Neural cell (in vitro differentiated cells): ENCODE data around the gene NKAIN2. TPM values are rescaled to one million over a fixed set of nuclear protein-coding genes. Genes with fewer than 3 reads are reported as not detected.

Experiments
- H2AFZ ChIP-seq: fragments of 200-600, 300-800 bp; sonication (generic), shearing (Covaris generic); 2 replicates; pipeline ENCODE4 v1.6.0; 2014; ENCODE audit warnings: low read depth, mild to moderate bottlenecking, antibody characterized with exemption, low read length, moderate library complexity
- H3F3A ChIP-seq: fragments of 200-600 bp; shearing (Covaris generic); 2 replicates; pipeline ENCODE4 v1.6.1; 2016; ENCODE audit warnings: mild to moderate bottlenecking, moderate library complexity, mixed read lengths, antibody characterized with exemption, low read length; ENCODE audit not compliant: insufficient read depth, poor library complexity, severe bottlenecking
- H3K27ac ChIP-seq: fragments of 200-600, 300-800 bp; sonication (generic), shearing (Covaris generic); 2 replicates; pipeline ENCODE4 v1.5.1; 2014; ENCODE audit warnings: mild to moderate bottlenecking, low read length, moderate library complexity
- H3K27me3 ChIP-seq: fragments of 300-800, 200-600 bp; sonication (generic), shearing (Covaris generic); 2 replicates; pipeline ENCODE4 v1.6.0; 2014; ENCODE audit warnings: mild to moderate bottlenecking, low read depth, low read length, moderate library complexity; ENCODE audit not compliant: insufficient read depth
- H3K36me3 ChIP-seq: fragments of 300-800, 200-600 bp; sonication (generic), shearing (Covaris generic); 2 replicates; pipeline ENCODE4 v1.5.1; 2014; ENCODE audit warnings: mild to moderate bottlenecking, antibody characterized with exemption, low read length, moderate library complexity; ENCODE audit not compliant: insufficient read depth
- H3K4me2 ChIP-seq: fragments of 300-800, 200-600 bp; sonication (generic), shearing (Covaris generic); 2 replicates; pipeline ENCODE4 v1.6.0; 2014; ENCODE audit warnings: mild to moderate bottlenecking, low read length
- H3K4me3 ChIP-seq: fragments of 300-800, 200-600 bp; sonication (generic), shearing (Covaris generic); 2 replicates; pipeline ENCODE4 v1.5.1; 2014; ENCODE audit warnings: mild to moderate bottlenecking, low read length, moderate library complexity
- H3K79me2 ChIP-seq: fragments of 200-600 bp; shearing (Covaris generic); replicated peaks from 2 replicates; pipeline ENCODE4 v1.6.0; 2014; ENCODE audit warnings: mild to moderate bottlenecking, low read length, moderate library complexity; ENCODE audit not compliant: insufficient read depth
- H3K9ac ChIP-seq: fragments of 300-800, 200-600 bp; sonication (generic), shearing (Covaris generic); 2 replicates; pipeline ENCODE4 v1.6.1; 2016; ENCODE audit warnings: mild to moderate bottlenecking, low read length, mixed read lengths
- H3K9me2 ChIP-seq: fragments of 200-600 bp; shearing (Covaris generic); 2 replicates; pipeline ENCODE4 v1.6.1; 2016; ENCODE audit warnings: mild to moderate bottlenecking, low read length, mixed read lengths; ENCODE audit not compliant: insufficient read depth
- H3K9me3 ChIP-seq: fragments of 200-600, 300-800 bp; sonication (generic), shearing (Covaris generic); 2 replicates; pipeline ENCODE4 v1.6.1; 2016; ENCODE audit warnings: mild to moderate bottlenecking, mixed run types, low read length, moderate library complexity, mixed read lengths
- H4K20me1 ChIP-seq: fragments of 200-600 bp; shearing (Covaris generic); 2 replicates; pipeline ENCODE4 v1.6.1; 2016; ENCODE audit warnings: mild to moderate bottlenecking, mixed run types; ENCODE audit not compliant: insufficient read depth
- EP300 ChIP-seq: fragments of 450-650 bp; conservative IDR thresholded peaks from 2 replicates; pipeline ENCODE4 v1.6.1; 2014; ENCODE audit warnings: antibody characterized with exemption, mild to moderate bottlenecking, moderate library complexity; ENCODE audit not compliant: poor library complexity, severe bottlenecking
- EZH2 ChIP-seq: fragments of 200-600, 300-800 bp; shearing (Covaris generic), sonication (generic); IDR thresholded peaks from 2 replicates; pipeline ENCODE4 v1.6.1; 2014; ENCODE audit warnings: antibody characterized with exemption, low read length, borderline replicate concordance, mild to moderate bottlenecking; ENCODE audit not compliant: insufficient read depth, poor library complexity, severe bottlenecking
- MXI1 ChIP-seq: fragments of 450-650 bp; conservative IDR thresholded peaks from 2 replicates; pipeline ENCODE4 v1.6.1; 2014; ENCODE audit warnings: antibody characterized with exemption, mild to moderate bottlenecking; ENCODE audit not compliant: poor library complexity, severe bottlenecking
- POLR2AphosphoS5 ChIP-seq: IDR thresholded peaks from 2 replicates; pipeline ENCODE4 v1.6.1; 2012
- SMC3 ChIP-seq: fragments of 450-650 bp; conservative IDR thresholded peaks from 2 replicates; pipeline ENCODE4 v1.6.1; 2014; ENCODE audit warnings: antibody characterized with exemption, mild to moderate bottlenecking, moderate library complexity; ENCODE audit not compliant: poor library complexity
- TAF1 ChIP-seq: IDR thresholded peaks from 2 replicates; pipeline ENCODE4 v1.6.1; 2012; ENCODE audit warnings: low read depth
- polyA plus RNA-seq: library from polyadenylated mRNA; depleted of rRNA; stranded (reverse); fragments of >200 nt; gene quantifications from 2 replicates; pipeline ENCODE4 v1.2.3, GENCODE V29; 2014
- TF ChIP-seq, protein P1 (sequence below): IDR thresholded peaks from 2 replicates; pipeline ENCODE4 v1.6.1; 2012; ENCODE audit warnings: borderline replicate concordance
- TF ChIP-seq, protein P2 (sequence below): fragments of 450-650 bp; IDR thresholded peaks from 2 replicates; pipeline ENCODE4 v1.5.1; 2014; ENCODE audit warnings: antibody characterized with exemption, mild to moderate bottlenecking, moderate library complexity; ENCODE audit not compliant: poor library complexity, severe bottlenecking

The NKAIN2 gene
- polyA plus RNA-seq, 1 donor from 2014 or later = 23.2 TPM

DNA sequence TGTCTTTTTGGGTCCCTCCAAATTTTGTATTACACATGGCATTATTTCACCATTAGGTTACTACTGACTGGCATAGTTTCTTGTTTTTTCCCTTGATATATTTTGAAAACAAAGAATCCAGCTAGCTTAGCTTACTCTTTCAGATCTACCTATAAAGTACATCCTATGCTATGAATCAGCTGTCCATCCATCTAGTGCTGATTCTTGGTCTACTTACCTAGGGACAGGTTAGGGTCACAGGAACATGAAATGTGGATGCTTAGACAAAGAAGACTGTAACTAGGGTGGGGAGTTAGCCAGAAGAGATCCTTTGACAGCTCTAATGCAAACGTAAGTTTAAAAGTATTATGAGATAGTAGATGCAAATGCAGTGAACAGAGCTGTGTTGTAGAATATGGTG is 91.7 kb downstream of the NKAIN2 start (continued):
- TF ChIP-seq, protein P1, sequence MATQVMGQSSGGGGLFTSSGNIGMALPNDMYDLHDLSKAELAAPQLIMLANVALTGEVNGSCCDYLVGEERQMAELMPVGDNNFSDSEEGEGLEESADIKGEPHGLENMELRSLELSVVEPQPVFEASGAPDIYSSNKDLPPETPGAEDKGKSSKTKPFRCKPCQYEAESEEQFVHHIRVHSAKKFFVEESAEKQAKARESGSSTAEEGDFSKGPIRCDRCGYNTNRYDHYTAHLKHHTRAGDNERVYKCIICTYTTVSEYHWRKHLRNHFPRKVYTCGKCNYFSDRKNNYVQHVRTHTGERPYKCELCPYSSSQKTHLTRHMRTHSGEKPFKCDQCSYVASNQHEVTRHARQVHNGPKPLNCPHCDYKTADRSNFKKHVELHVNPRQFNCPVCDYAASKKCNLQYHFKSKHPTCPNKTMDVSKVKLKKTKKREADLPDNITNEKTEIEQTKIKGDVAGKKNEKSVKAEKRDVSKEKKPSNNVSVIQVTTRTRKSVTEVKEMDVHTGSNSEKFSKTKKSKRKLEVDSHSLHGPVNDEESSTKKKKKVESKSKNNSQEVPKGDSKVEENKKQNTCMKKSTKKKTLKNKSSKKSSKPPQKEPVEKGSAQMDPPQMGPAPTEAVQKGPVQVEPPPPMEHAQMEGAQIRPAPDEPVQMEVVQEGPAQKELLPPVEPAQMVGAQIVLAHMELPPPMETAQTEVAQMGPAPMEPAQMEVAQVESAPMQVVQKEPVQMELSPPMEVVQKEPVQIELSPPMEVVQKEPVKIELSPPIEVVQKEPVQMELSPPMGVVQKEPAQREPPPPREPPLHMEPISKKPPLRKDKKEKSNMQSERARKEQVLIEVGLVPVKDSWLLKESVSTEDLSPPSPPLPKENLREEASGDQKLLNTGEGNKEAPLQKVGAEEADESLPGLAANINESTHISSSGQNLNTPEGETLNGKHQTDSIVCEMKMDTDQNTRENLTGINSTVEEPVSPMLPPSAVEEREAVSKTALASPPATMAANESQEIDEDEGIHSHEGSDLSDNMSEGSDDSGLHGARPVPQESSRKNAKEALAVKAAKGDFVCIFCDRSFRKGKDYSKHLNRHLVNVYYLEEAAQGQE = no peak

DNA sequence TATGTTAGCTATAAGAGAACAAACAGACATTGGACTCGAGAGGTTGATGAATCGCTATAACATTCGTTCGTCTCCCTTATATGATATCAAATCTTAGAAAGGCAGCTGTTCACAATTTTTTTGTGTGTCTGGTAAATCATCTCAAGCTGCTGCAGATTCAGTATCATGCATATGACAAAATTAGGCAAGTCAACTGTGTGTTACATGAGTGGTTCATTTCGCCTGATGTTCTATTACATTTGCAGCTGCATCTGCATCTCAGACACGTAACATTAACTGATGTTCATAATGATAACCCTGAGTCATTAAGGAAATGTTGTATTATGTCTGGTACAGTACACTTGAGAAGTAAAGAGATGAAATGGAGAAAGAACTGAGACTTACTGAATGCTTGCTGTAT is 92.1 kb downstream of the NKAIN2 start:
- no peak overlapping the region for H3K4me2 ChIP-seq
- TF ChIP-seq POLR2AphosphoS5 (no peak), MXI1 (no peak), SMC3 (no peak), TAF1 (no peak), EP300 (no peak)

DNA sequence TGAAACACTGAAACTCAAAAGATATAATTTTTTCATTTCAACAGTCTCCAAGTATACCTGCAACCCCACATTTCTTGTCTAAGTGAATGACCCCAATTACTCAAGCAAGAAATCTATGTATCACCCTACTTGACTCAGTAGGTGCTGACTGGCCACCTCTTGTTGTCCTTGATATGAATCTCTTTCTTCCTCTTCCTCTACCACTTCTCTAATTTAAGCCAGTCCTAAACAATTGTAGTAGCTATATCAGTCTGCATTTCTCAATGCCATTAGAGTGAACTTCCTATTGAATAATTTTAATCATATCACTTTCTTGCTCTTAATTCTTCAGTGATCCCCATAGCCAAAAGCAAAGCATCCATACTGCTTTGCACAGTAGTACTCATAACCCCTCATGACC is 93.2 kb downstream of the NKAIN2 start:
- no peaks in the 10 kb centered on the region for H3K9me2 ChIP-seq
- no peaks in the 10 kb centered on the region for H3K36me3 ChIP-seq

More for the DNA sequence above, 92.1 kb downstream of the NKAIN2 start:
- H4K20me1 ChIP-seq = no peaks in the 10 kb centered on the region
- H3K9me3 ChIP-seq = no peaks in the 10 kb centered on the region
- no peak overlapping the region for H3K4me3 ChIP-seq
- H3K9me2 ChIP-seq = no peaks in the 10 kb centered on the region
- no peak overlapping the region for H2AFZ ChIP-seq
- no peak overlapping the region for H3K9ac ChIP-seq
- H3K27me3 ChIP-seq = no peaks in the 10 kb centered on the region
- H3K36me3 ChIP-seq = no peaks in the 10 kb centered on the region
- no peaks in the 10 kb centered on the region for H3K79me2 ChIP-seq
- no peak overlapping the region for H3K27ac ChIP-seq
- H3F3A ChIP-seq = no peaks in the 10 kb centered on the region

More for the DNA sequence above, 93.2 kb downstream of the NKAIN2 start:
- Histone ChIP-seq H3K9me3 (no peaks in the 10 kb centered on the region), H4K20me1 (no peaks in the 10 kb centered on the region), H2AFZ (no peak overlapping the region), H3K79me2 (no peaks in the 10 kb centered on the region), H3F3A (no peaks in the 10 kb centered on the region), H3K9ac (no peak overlapping the region), H3K27me3 (no peaks in the 10 kb centered on the region), H3K27ac (no peak overlapping the region), H3K4me3 (no peak overlapping the region), H3K4me2 (no peak overlapping the region)
- no peak for TF ChIP-seq EZH2
- TF ChIP-seq, protein P2, sequence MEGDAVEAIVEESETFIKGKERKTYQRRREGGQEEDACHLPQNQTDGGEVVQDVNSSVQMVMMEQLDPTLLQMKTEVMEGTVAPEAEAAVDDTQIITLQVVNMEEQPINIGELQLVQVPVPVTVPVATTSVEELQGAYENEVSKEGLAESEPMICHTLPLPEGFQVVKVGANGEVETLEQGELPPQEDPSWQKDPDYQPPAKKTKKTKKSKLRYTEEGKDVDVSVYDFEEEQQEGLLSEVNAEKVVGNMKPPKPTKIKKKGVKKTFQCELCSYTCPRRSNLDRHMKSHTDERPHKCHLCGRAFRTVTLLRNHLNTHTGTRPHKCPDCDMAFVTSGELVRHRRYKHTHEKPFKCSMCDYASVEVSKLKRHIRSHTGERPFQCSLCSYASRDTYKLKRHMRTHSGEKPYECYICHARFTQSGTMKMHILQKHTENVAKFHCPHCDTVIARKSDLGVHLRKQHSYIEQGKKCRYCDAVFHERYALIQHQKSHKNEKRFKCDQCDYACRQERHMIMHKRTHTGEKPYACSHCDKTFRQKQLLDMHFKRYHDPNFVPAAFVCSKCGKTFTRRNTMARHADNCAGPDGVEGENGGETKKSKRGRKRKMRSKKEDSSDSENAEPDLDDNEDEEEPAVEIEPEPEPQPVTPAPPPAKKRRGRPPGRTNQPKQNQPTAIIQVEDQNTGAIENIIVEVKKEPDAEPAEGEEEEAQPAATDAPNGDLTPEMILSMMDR = no peak
- TF ChIP-seq MXI1 = no peak
